Keratinocyte (primary cell): ENCODE data around the gene RSPH1. TPM values are rescaled to one million over a fixed set of nuclear protein-coding genes. Genes with fewer than 3 reads are reported as not detected.

ENCODE experiments used
- DNase-seq: peaks from one replicate; pipeline ENCODE4 v3.0.0-alpha.2; 2011; ENCODE audit warnings: low read depth, missing footprints, low spot score
- FAIRE-seq: peaks from 2 replicates; lab custom pipeline; 2011; peaks lifted over from hg19 to GRCh38; lab: Jason Lieb, UNC
- H2AFZ ChIP-seq: 2 replicates; pipeline ENCODE4 v1.6.0; 2012; ENCODE audit warnings: low read length, control low read depth, inconsistent platforms; ENCODE audit not compliant: control insufficient read depth
- H3K27ac ChIP-seq: 2 replicates; pipeline ENCODE4 v1.5.1; 2011; ENCODE audit warnings: low read length; ENCODE audit not compliant: control insufficient read depth, insufficient read depth
- H3K27me3 ChIP-seq: 3 replicates; pipeline ENCODE4 v1.6.0; 2011; ENCODE audit warnings: low read length; ENCODE audit not compliant: control insufficient read depth, insufficient read depth; ENCODE audit errors: extremely low read depth
- H3K36me3 ChIP-seq, 2 experiments: 2 replicates in 1 of 2; 3 replicates in 1 of 2; pipeline ENCODE4 v1.5.1; 2011; ENCODE audit warnings: low read length in 2 of 2, mild to moderate bottlenecking in 1 of 2; ENCODE audit not compliant: control insufficient read depth in 2 of 2, insufficient read depth in 2 of 2; ENCODE audit errors: extremely low read depth in 1 of 2
- H3K4me1 ChIP-seq: 3 replicates; pipeline ENCODE4 v1.5.1; 2011; ENCODE audit warnings: low read length; ENCODE audit not compliant: control insufficient read depth, insufficient read depth; ENCODE audit errors: extremely low read depth
- H3K4me2 ChIP-seq: 3 replicates; pipeline ENCODE4 v1.6.0; 2011; ENCODE audit warnings: low read depth, low read length; ENCODE audit not compliant: control insufficient read depth, insufficient read depth; ENCODE audit errors: extremely low read depth
- H3K4me3 ChIP-seq, 3 experiments: fragments of 200-600 bp in 1 of 3; sonication (generic) in 1 of 3; 2 replicates in 2 of 3; 3 replicates in 1 of 3; pipeline ENCODE4 v1.5.1; 2011 to 2016; ENCODE audit warnings: low read length in 3 of 3, mild to moderate bottlenecking in 3 of 3, control low read depth in 2 of 3, inconsistent platforms in 1 of 3, low read depth in 1 of 3, mixed read lengths in 1 of 3, mixed run types in 1 of 3, moderate library complexity in 1 of 3; ENCODE audit not compliant: control insufficient read depth in 2 of 3, insufficient read depth in 2 of 3; ENCODE audit errors: extremely low read depth in 1 of 3
- H3K79me2 ChIP-seq: 2 replicates; pipeline ENCODE4 v1.6.0; 2012; ENCODE audit warnings: low read length; ENCODE audit not compliant: control insufficient read depth, insufficient read depth
- H3K9ac ChIP-seq: 3 replicates; pipeline ENCODE4 v1.6.0; 2011; ENCODE audit warnings: low read length; ENCODE audit not compliant: control insufficient read depth, insufficient read depth; ENCODE audit errors: extremely low read depth
- H3K9me1 ChIP-seq: 3 replicates; pipeline ENCODE4 v1.6.0; 2011; ENCODE audit warnings: low read length; ENCODE audit not compliant: control insufficient read depth, insufficient read depth; ENCODE audit errors: extremely low read depth
- H3K9me3 ChIP-seq: 2 replicates; pipeline ENCODE4 v1.5.1; 2012; ENCODE audit warnings: low read depth, low read length; ENCODE audit not compliant: control insufficient read depth
- H4K20me1 ChIP-seq: 3 replicates; pipeline ENCODE4 v1.6.0; 2011; ENCODE audit warnings: low read length; ENCODE audit not compliant: control insufficient read depth, insufficient read depth; ENCODE audit errors: extremely low read depth
- CTCF ChIP-seq, 3 experiments: IDR thresholded peaks in 1 of 3; conservative IDR thresholded peaks in 1 of 3; optimal IDR thresholded peaks in 1 of 3; 2 replicates in 2 of 3; 3 replicates in 1 of 3; pipeline versions ENCODE3 to v1.5.1; 2011; ENCODE audit warnings: low read length in 3 of 3, mild to moderate bottlenecking in 3 of 3, moderate library complexity in 2 of 3, control low read depth in 1 of 3, inconsistent platforms in 1 of 3; ENCODE audit not compliant: insufficient read depth in 2 of 3; ENCODE audit errors: extremely low read depth in 1 of 3
- EZH2 ChIP-seq: IDR thresholded peaks from one replicate; pipeline ENCODE4 v1.6.1; 2012; ENCODE audit warnings: inconsistent platforms, mild to moderate bottlenecking, low read length, moderate library complexity
- dilution Hi-C: fragments of 300-500 bp; cut with MboI; formaldehyde crosslinking; loops from one replicate; pipeline ENCODE4 v1.7.0; 2020; ENCODE audit warnings: low sequenced_read_pairs; ENCODE audit not compliant: extremely low pct_ligation_motif_present
- polyA plus RNA-seq, 5 experiments: library from polyadenylated mRNA; depleted of rRNA in 3 of 5; stranded (reverse) in 3 of 5; stranded (forward) in 1 of 5; unstranded in 1 of 5; fragments of >200 nt; gene quantifications; 1 replicate in 1 of 5; 2 replicates in 3 of 5; 3 replicates in 1 of 5; pipeline versions ENCODE4 v1.2.1 to v1.2.3, GENCODE V29; 2011 to 2012; ENCODE audit warnings: missing spikeins in 2 of 5, low read depth in 1 of 5, low replicate concordance in 1 of 5

The RSPH1 gene
- polyA plus RNA-seq, 1 donor (not counting 4 experiments of a cell fraction or from before 2014, with no cell fraction given) = 0.50 TPM

- Histone ChIP-seq H3K9me1 (no peaks in the 10 kb centered on the region), H3K9me3 (no peaks in the 10 kb centered on the region), H3K79me2 (no peaks in the 10 kb centered on the region), H3K4me3 (no peak overlapping the region), H3K4me1 (peaks cover 11% of the 10 kb centered on the region), H3K27me3 (no peaks in the 10 kb centered on the region), H2AFZ (no peak overlapping the region), H4K20me1 (no peaks in the 10 kb centered on the region), H3K27ac (no peak overlapping the region), H3K36me3 (no peaks in the 10 kb centered on the region), H3K9ac (no peak overlapping the region), H3K4me2 (no peak overlapping the region)
- TF ChIP-seq CTCF (optimal IDR thresholded peaks at IDR 0.05 in 1 of 3, IDR thresholded peaks at IDR 0.05 in 1 of 3, conservative IDR thresholded peaks at IDR 0.05 in 1 of 3; ENCODE audit: extremely low read depth in 1 of 3, insufficient read depth in 2 of 3, low read length in 3 of 3) (no peak), EZH2 (no peak)
- FAIRE-seq (no peak), DNase-seq (no peak)
- dilution Hi-C loops = no loop called here
These were observed 2.6 kb downstream of the RSPH1 start for GRCh38 chr21:42493109-42494060.

GRCh38 chr21:42492201-42492600, 3.8 kb downstream of the RSPH1 start:
- Histone ChIP-seq H3K9me3 (no peaks in the 10 kb centered on the region), H3K4me1 (peaks cover 11% of the 10 kb centered on the region), H3K79me2 (no peaks in the 10 kb centered on the region), H3K4me3 (no peak overlapping the region), H2AFZ (no peak overlapping the region), H3K27ac (no peak overlapping the region), H3K36me3 (no peaks in the 10 kb centered on the region), H3K9ac (no peak overlapping the region), H3K27me3 (no peaks in the 10 kb centered on the region), H4K20me1 (no peaks in the 10 kb centered on the region), H3K9me1 (no peaks in the 10 kb centered on the region), H3K4me2 (no peak overlapping the region)
- dilution Hi-C loops = no loop called here
- no peak for DNase-seq
- no peak for FAIRE-seq
- no peak for TF ChIP-seq EZH2
- TF ChIP-seq CTCF (optimal IDR thresholded peaks at IDR 0.05 in 1 of 3, IDR thresholded peaks at IDR 0.05 in 1 of 3, conservative IDR thresholded peaks at IDR 0.05 in 1 of 3; ENCODE audit: extremely low read depth in 1 of 3, insufficient read depth in 2 of 3, low read length in 3 of 3) = no peak
